ENCODE results near the gene PRKAA1. TPM values are rescaled to one million over a fixed set of nuclear protein-coding genes. Genes with fewer than 3 reads are reported as not detected.

Gene PRKAA1
- total RNA-seq, 4 donors from 2014 or later: 70.1 to 85.0 (median 78.6) TPM

DNA sequence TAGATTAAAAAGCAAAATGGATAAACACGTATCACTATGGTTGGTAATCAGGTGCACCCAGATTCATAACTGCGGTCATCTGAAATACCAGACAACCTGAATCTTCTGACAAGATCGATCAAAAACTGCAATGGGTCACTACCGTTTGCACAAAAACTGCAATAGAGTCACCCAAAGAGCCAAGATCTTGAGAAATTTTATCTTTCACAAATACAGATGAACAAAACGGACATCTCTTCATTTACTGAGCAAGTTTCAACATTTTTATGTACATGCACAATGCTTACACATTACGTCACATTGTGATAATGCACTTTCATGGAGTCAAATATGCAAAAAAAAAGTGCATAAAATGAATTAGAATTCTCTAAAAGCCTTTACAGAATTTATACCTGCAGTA lies 18.6 kb downstream of the PRKAA1 start:
- H3K9me3 ChIP-seq: no peaks in the 10 kb centered on the region
- no peak for TF ChIP-seq POLR2AphosphoS5 (IDR thresholded peaks at IDR 0.05)
- DNase-seq (ENCODE audit: extremely low spot score): no peak
- 76% methylated on average over 6 of the region's 6 CpGs for WGBS
- H3K4me3 ChIP-seq: no peak overlapping the region
- H3K27me3 ChIP-seq: no peaks in the 10 kb centered on the region
- H3K27ac ChIP-seq (replicated peaks in 1 of 4): no peak overlapping the region
- intact Hi-C loops (cut with DNase I): no loop called here
- peaks cover 15 to 35% (median 26%) of the 10 kb centered on the region in 4 donors for H3K4me1 ChIP-seq
- peaks cover 11 to 28% (median 21%) of the 10 kb centered on the region in 4 donors for H3K36me3 ChIP-seq

- no peaks in the 10 kb centered on the region for H3K27me3 ChIP-seq
- TF ChIP-seq POLR2AphosphoS5 (IDR thresholded peaks at IDR 0.05) (no peak), POLR2A (IDR thresholded peaks at IDR 0.05; ENCODE audit: low read depth) (no peak), CTCF (IDR thresholded peaks at IDR 0.05) (no peak)
- no peak overlapping the region for H3K4me3 ChIP-seq
Observed at GRCh38 chr5:40778133-40778532, 20.0 kb downstream of the PRKAA1 start.

GRCh38 chr5:40776658-40776977 lies 21.6 kb downstream of the PRKAA1 start:
- Histone ChIP-seq H3K36me3 (peaks cover 13 to 53% (median 36%) of the 10 kb centered on the region in 4 donors), H3K27ac (replicated peaks in 1 of 4) (no peak overlapping the region), H3K27me3 (no peaks in the 10 kb centered on the region), H3K4me3 (no peak overlapping the region), H3K9me3 (no peaks in the 10 kb centered on the region), H3K4me1 (peaks cover 6 to 17% (median 11%) of the 10 kb centered on the region in 4 donors)
- no peak for DNase-seq (ENCODE audit: extremely low spot score)
- TF ChIP-seq CTCF (IDR thresholded peaks at IDR 0.05) (no peak), POLR2AphosphoS5 (IDR thresholded peaks at IDR 0.05) (no peak), EP300 (IDR thresholded peaks at IDR 0.05) (no peak), POLR2A (IDR thresholded peaks at IDR 0.05; ENCODE audit: low read depth) (no peak)
- 93% methylated on average over 1 of the region's 1 CpG for WGBS
- intact Hi-C loops (cut with DNase I): no loop called here

More at GRCh38 chr5:40778133-40778532, 20.0 kb downstream of the PRKAA1 start:
- H3K9me3 ChIP-seq: no peaks in the 10 kb centered on the region
- no peak for DNase-seq (ENCODE audit: extremely low spot score)
- 100% methylated on average over 1 of the region's 1 CpG for WGBS
- peaks cover 15 to 29% (median 21%) of the 10 kb centered on the region in 4 donors for H3K4me1 ChIP-seq
- intact Hi-C loops (cut with DNase I): no loop called here
- peaks cover 12 to 42% (median 29%) of the 10 kb centered on the region in 4 donors for H3K36me3 ChIP-seq
- H3K27ac ChIP-seq (replicated peaks in 1 of 4): no peak overlapping the region

DNA sequence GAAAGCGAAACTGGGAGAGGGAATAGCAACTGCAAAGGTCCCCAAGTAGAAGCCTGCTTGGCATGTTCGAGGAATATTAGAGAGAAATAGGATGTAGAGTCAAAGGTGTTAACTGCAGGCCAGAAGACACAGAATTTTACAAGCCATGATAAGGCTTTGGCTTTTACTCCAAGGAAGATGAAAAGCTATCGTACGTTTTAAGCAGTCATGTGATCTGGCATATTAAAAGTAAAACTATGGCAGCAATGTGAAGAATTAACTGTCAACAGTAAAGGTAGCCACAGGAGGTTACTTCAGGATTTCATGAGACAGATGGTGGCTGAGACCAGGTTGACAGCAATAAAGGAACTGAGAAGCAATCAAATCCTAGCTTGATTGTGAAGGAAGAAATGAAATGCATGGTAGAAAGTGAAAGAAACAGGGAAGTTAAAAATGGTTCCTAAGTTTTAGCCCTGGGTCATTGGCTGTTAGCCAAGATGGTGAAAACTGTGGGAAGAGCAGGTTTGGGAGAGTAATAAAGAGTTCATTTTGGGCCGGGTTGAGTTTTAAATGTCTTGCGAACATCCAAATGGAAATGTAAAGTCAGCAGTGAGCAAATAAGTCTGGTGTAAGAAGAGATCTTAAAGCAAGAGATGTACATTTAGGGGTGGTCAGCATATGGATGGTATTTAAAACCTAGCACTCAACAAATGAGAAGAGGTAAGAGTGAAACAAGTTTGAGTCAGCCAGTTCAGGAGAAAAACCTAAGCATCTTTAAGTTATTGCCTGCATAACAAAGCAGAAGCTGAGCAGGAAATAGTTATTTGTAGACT lies 22.1 kb downstream of the PRKAA1 start:
- peaks cover 19 to 58% (median 41%) of the 10 kb centered on the region in 4 donors for H3K36me3 ChIP-seq
- no peak for TF ChIP-seq CTCF (IDR thresholded peaks at IDR 0.05)
- TF ChIP-seq EP300 (IDR thresholded peaks at IDR 0.05): no peak
- TF ChIP-seq POLR2AphosphoS5 (IDR thresholded peaks at IDR 0.05): no peak
- no peaks in the 10 kb centered on the region for H3K9me3 ChIP-seq
- H3K27me3 ChIP-seq: no peaks in the 10 kb centered on the region
- H3K4me3 ChIP-seq: no peak overlapping the region
- intact Hi-C loops (cut with DNase I): no loop called here
- WGBS: 67% methylated on average over 6 of the region's 6 CpGs
- H3K27ac ChIP-seq (replicated peaks in 1 of 4): no peak overlapping the region
- H3K4me1 ChIP-seq: peaks cover 3 to 11% (median 9%) of the 10 kb centered on the region in 4 donors
- no peak for DNase-seq (ENCODE audit: extremely low spot score)

DNA sequence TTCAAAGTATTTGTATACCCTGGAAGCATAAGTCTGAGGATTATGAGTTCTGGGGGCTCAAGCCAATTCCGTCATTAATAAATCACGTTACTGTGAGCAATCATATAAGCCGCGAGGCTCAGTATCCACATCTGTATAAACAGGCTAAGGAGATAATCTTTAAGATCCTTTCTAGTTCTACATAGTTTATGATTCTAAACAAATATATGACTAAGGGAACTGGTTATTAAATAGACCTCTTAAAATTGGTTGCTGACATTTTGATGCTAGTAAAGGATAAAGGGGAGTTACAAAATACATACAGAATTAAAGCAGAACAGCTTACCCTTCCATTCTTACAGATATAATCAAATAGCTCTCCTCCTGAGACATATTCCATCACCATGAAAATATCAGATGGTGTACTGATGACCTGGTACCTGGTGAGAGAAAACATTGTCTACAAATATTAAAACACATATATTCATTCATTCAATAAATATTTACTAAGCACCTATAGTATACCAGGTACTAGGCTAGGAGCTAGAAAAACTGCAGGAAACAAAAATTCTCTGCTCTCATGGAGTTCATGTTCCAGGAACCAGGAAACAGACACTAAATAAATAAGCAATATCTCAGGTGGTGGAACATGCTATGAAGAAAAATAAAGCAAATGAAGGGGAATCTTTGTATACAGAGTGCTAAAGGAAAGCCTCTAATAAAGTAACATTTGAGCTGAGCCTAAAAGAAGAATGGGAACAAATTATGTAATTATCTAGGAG lies 22.9 kb downstream of the PRKAA1 start:
- WGBS: 90% methylated on average over 4 of the region's 4 CpGs
- no peak overlapping the region for H3K4me3 ChIP-seq
- H3K9me3 ChIP-seq: no peaks in the 10 kb centered on the region
- H3K4me1 ChIP-seq: peaks cover 3 to 11% (median 9%) of the 10 kb centered on the region in 4 donors
- H3K27ac ChIP-seq (replicated peaks in 1 of 4): no peak overlapping the region
- DNase-seq (ENCODE audit: extremely low spot score): no peak
- intact Hi-C loops (cut with DNase I): no loop called here
- H3K27me3 ChIP-seq: no peaks in the 10 kb centered on the region
- H3K36me3 ChIP-seq: peaks cover 20 to 66% (median 46%) of the 10 kb centered on the region in 4 donors
- TF ChIP-seq POLR2A (IDR thresholded peaks at IDR 0.05; ENCODE audit: low read depth): no peak
- no peak for TF ChIP-seq CTCF (IDR thresholded peaks at IDR 0.05)
- no peak for TF ChIP-seq POLR2AphosphoS5 (IDR thresholded peaks at IDR 0.05)
- TF ChIP-seq EP300 (IDR thresholded peaks at IDR 0.05): no peak

All from esophagus muscularis mucosa (tissue), 4 donors.